Measurements from ENCODE around the gene PPP1R12A. TPM values are rescaled to one million over a fixed set of nuclear protein-coding genes. Genes with fewer than 3 reads are reported as not detected.

PPP1R12A gene
- total RNA-seq, 2 donors from 2014 or later, result 66.6 to 67.5 TPM

DNA sequence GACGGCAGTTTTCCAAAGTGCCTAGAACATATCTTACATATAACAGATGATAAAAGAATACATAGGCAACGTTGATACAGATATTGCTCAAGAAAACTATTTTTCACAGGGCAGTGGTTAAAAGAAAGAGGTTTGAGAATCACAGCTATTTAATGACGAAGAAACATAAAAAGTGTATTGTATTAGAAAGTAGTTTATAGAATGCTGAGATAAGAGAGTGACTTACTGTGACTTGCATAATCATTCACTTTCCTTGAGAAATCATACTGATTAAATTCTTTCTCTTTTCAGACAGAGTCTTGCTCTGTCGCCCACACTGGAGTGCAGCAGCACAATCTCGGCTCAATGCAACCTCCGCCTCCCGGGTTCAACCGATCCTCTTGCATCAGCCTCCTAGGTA, 57.7 kb downstream of the PPP1R12A start:
- ATAC-seq (replicated peaks in 1 of 2), result no peak
- Mint-ChIP-seq H3K27ac (no peak overlapping the region), H3K4me3 (no peak overlapping the region), H3K4me1 (ENCODE audit: low read depth) (peaks cover 50% of the 10 kb centered on the region), H3K27me3 (ENCODE audit: low read depth) (no peaks in the 10 kb centered on the region), H3K9me3 (no peaks in the 10 kb centered on the region), H3K36me3 (ENCODE audit: insufficient read depth in 2 of 2) (peaks cover 4 to 8% of the 10 kb centered on the region in 2 donors)
- DNase-seq, result no peak

DNA sequence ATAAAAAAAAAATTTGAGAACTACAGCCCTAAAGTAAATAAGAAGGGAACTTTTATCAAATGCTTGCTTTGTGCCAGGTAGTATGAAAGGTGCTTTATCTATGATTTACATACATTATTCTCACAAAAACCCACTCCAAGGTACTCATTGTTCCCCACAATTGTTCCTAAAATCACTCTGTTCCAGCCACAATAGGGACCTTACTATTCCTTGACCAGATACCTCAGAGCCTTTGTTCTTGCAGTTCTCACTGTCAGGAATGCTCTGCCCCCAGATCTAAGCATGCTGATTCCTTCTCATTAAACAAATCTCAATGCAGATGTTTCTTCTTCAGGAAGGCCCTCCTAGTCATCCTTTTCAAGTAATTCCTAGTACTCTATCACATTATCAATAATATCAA, 60.2 kb downstream of the PPP1R12A start:
- Mint-ChIP-seq H3K36me3 (ENCODE audit: insufficient read depth in 2 of 2) (peaks cover 8 to 10% of the 10 kb centered on the region in 2 donors), H3K9me3 (no peaks in the 10 kb centered on the region), H3K4me3 (no peak overlapping the region), H3K27me3 (ENCODE audit: low read depth) (no peaks in the 10 kb centered on the region), H3K27ac (no peak overlapping the region), H3K4me1 (ENCODE audit: low read depth) (peaks cover 31% of the 10 kb centered on the region)
- ATAC-seq (replicated peaks in 1 of 2) (no peak), DNase-seq (no peak)

DNA sequence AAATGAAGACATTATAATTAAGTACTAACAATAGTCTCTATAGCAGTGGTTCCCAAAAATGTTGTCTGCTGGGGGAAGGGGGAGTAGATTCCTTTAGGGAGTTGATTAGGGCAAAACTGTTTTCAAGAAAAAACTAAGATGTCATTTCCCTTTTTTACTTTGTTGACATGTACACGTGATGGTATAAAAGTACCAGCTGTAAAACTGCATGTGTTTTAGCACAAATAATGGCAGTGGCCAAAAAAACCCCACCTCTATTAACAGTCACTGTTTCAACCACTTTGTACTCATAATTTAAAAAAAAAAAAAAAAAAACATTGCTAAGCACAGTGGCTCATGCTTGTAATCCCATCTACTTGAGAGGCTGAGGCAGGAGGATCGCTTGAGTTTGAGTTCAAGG, 61.7 kb downstream of the PPP1R12A start:
- peaks cover 16% of the 10 kb centered on the region for H3K4me1 Mint-ChIP-seq (ENCODE audit: low read depth)
- no peak overlapping the region for H3K27ac Mint-ChIP-seq
- H3K4me3 Mint-ChIP-seq, result no peak overlapping the region
- no peaks in the 10 kb centered on the region for H3K27me3 Mint-ChIP-seq (ENCODE audit: low read depth)
- ATAC-seq (replicated peaks in 1 of 2) (no peak), DNase-seq (no peak)
- H3K36me3 Mint-ChIP-seq (ENCODE audit: insufficient read depth in 2 of 2), result peaks cover 11 to 18% of the 10 kb centered on the region in 2 donors
- no peaks in the 10 kb centered on the region for H3K9me3 Mint-ChIP-seq

DNA sequence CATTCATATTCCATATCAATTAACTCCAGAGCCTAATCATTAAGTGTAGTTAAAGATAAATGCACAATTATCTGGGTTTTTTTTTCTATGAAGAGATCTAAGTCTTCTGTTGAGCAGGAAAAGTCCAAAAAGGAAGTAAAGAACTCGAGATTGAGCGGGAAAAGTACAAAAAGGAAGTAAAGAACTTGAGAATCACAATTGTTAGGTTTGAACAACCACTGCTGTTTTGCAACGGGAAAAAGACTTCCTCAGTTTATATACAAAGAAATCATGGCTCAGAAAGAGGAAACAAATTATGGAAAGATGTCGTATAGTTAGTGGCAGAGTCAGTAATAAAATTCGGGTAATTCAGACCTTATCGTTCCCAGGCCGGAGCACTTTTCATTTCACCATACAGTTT, 63.3 kb downstream of the PPP1R12A start:
- Mint-ChIP-seq H3K4me1 (ENCODE audit: low read depth) (peaks cover 13% of the 10 kb centered on the region), H3K4me3 (no peak overlapping the region), H3K27ac (peak overlapping the region; percentile 50), H3K36me3 (ENCODE audit: insufficient read depth in 2 of 2) (peaks cover 20 to 26% of the 10 kb centered on the region in 2 donors), H3K9me3 (peaks cover 2% of the 10 kb centered on the region in 2 donors), H3K27me3 (ENCODE audit: low read depth) (no peaks in the 10 kb centered on the region)
- ATAC-seq (replicated peaks in 1 of 2) (no peak), DNase-seq (no peak)

DNA sequence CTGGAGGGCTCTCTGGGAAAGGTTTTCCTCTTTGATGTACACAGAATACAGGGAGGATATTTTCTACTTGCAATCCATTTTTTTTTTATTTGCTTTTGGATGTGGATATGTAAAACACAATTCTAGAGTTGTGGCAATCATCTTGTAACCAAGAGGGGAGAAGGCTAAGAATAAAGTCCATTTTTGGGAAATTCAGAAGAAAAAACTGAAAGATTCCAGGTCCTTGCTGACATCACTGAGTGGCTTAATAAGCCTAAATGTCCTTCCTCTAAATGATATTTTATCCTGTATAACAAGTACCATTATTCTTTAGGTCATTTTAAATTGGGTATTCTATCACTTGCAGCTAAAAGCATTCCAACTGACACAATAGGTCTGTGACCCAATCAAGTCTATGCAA, 64.0 kb downstream of the PPP1R12A start:
- Mint-ChIP-seq H3K4me3 (no peak overlapping the region), H3K9me3 (peaks cover 2 to 6% of the 10 kb centered on the region in 2 donors), H3K36me3 (ENCODE audit: insufficient read depth in 2 of 2) (peaks cover 21 to 33% of the 10 kb centered on the region in 2 donors), H3K27ac (no peak overlapping the region), H3K4me1 (ENCODE audit: low read depth) (peaks cover 11% of the 10 kb centered on the region), H3K27me3 (ENCODE audit: low read depth) (no peaks in the 10 kb centered on the region)
- DNase-seq (no peak), ATAC-seq (replicated peaks in 1 of 2) (no peak)

DNA sequence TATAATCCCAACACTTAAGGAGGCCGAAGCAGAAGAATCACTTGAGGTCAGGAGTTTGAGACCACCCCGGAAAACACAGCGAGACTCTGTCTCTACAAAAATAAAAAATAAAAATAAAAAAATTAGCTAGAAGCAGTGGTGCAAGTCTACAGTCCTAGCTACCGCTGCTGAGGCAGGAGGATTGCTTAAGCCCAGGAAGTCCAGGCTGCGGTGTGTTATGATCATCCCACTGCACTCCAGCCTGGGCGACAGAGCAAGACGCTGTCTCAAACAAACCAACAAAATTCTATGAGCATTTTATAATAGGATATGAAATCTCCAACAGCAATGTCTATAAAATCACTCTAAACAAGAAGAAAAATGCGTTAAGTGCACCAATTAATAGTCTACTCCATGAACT, 75.3 kb downstream of the PPP1R12A start:
- Mint-ChIP-seq H3K36me3 (ENCODE audit: insufficient read depth in 2 of 2) (peaks cover 25 to 44% of the 10 kb centered on the region in 2 donors), H3K4me1 (ENCODE audit: low read depth) (peaks cover 10% of the 10 kb centered on the region), H3K9me3 (peaks cover 9 to 10% of the 10 kb centered on the region in 2 donors), H3K4me3 (no peak overlapping the region), H3K27ac (no peak overlapping the region), H3K27me3 (ENCODE audit: low read depth) (no peaks in the 10 kb centered on the region)
- DNase-seq (no peak), ATAC-seq (replicated peaks in 1 of 2) (no peak)

DNA sequence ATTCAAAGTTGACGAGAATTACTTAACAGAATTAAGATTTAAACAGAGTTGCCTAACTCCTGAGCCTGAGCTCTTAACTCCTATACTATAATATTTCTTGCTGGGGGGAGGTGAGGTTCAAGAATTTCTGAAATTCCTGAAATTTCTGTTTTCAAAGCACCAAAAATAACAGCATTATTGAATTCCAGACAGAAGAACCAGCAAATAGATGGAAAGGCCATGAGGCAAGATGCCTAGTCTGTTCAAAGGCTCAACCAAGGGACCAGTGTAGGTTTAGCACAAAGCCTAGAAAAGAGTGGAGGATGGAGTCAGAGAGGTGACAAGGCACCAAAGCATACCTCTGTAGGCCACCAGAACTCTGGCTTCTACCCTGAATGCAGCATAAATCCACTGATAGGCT, 76.4 kb downstream of the PPP1R12A start:
- Mint-ChIP-seq H3K4me3 (no peak overlapping the region), H3K9me3 (peaks cover 9 to 13% of the 10 kb centered on the region in 2 donors), H3K27ac (no peak overlapping the region), H3K4me1 (ENCODE audit: low read depth) (no peaks in the 10 kb centered on the region), H3K36me3 (ENCODE audit: insufficient read depth in 2 of 2) (peaks cover 19 to 36% of the 10 kb centered on the region in 2 donors), H3K27me3 (ENCODE audit: low read depth) (no peaks in the 10 kb centered on the region)
- ATAC-seq (replicated peaks in 1 of 2) (no peak), DNase-seq (no peak)

DNA sequence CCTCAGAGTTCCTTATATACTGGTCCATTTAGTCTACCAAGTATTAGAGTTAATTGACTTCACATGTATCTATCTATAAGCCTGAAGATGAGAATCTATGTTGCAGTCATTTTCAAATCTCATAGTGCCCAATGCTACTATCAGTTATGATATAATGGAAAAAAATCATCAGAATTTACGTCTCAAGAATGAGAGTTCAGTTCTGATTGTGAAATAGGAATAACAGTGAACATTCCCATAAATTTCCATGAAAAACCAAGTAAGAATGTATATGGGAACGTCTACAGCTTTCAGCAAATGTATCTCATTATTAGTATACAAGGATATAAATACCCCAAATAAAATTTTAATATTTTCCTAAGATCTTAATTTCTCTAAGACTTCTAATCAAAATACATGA, 77.2 kb downstream of the PPP1R12A start:
- no peak for ATAC-seq (replicated peaks in 1 of 2)
- peaks cover 7 to 9% of the 10 kb centered on the region in 2 donors for H3K9me3 Mint-ChIP-seq
- H3K36me3 Mint-ChIP-seq (ENCODE audit: insufficient read depth in 2 of 2), result peaks cover 15 to 35% of the 10 kb centered on the region in 2 donors
- H3K4me1 Mint-ChIP-seq (ENCODE audit: low read depth), result no peaks in the 10 kb centered on the region
- no peak overlapping the region for H3K27ac Mint-ChIP-seq
- H3K4me3 Mint-ChIP-seq, result no peak overlapping the region
- no peak for DNase-seq
- H3K27me3 Mint-ChIP-seq (ENCODE audit: low read depth), result no peaks in the 10 kb centered on the region

DNA sequence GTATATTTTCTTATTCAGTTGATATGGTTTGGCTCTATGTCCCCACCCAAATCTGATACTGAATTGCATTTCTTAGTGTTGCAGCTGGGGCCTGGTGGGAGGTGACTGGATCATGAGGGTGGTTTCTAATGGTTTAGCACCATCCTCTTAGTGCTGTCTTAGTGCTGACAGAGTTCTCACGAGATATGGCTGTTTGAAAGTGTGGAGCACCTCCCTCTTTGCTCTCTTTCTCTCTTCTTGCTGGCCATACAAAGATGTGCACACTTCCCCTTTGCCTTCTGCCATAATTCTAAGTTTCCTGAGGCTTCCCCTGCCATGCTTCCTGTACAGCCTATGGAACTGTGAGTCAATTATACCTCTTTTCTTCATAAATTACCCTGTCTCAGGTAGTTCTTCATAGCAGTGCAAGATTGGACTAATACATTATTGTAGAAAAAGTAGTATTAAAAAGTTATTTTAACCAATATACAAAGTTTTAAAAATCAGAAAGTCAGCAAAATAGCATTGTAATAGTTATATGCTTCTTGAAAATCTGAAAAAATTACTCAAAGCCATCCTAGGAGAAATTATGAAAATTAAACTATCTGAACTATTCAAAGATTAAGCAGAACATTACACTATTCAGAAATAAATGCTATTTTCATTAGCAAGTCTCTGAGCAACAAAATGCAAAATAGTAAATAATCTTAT, 84.1 kb downstream of the PPP1R12A start:
- Mint-ChIP-seq H3K4me3 (no peak overlapping the region), H3K27ac (no peak overlapping the region), H3K9me3 (peaks cover 2 to 4% of the 10 kb centered on the region in 2 donors), H3K4me1 (ENCODE audit: low read depth) (peaks cover 19% of the 10 kb centered on the region), H3K36me3 (ENCODE audit: insufficient read depth in 2 of 2) (peaks cover 4 to 20% of the 10 kb centered on the region in 2 donors), H3K27me3 (ENCODE audit: low read depth) (no peaks in the 10 kb centered on the region)
- no peak for DNase-seq
- ATAC-seq (replicated peaks in 1 of 2), result no peak

DNA sequence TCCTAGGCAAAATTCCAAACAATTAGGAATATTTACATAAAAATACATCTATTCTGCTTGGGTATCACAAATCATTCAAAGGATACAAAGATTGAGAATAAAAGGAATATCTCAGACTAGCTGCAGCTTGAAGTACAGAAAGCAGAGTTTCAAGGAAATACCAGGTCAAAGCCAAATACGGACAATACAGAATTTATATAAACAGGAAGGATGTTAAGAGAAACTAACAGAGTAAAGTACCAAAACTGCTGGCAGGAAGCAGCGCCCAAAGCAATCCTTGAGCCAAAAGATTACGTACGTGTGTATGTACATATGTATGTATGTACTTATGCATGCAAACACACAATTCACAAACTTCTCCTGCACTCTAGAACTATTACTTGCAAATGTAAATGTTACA, 86.6 kb downstream of the PPP1R12A start:
- H3K36me3 Mint-ChIP-seq (ENCODE audit: insufficient read depth in 2 of 2), result peaks cover 12 to 26% of the 10 kb centered on the region in 2 donors
- no peak for DNase-seq

DNA sequence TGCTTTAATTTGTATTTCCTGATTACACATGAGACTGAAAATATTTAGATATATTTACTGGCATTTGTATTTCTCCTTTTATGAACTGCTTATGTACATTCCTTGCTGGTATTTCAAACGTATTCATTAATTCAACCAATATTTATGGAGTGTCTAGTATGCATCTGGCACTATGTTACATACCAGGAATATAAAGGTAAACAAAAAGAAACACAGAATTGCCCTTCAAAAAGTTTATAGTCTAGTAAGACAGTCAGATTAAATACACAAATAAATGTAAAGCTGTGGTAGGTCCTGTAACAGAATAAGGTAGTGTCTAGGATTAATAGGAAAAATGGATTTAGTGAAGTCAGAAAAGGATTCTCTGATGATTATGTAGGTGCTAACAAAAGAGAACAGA, 87.5 kb downstream of the PPP1R12A start:
- H3K4me1 Mint-ChIP-seq (ENCODE audit: low read depth), result peaks cover 36% of the 10 kb centered on the region
- H3K9me3 Mint-ChIP-seq, result peaks cover 2 to 4% of the 10 kb centered on the region in 2 donors
- H3K27ac Mint-ChIP-seq, result peak overlapping the region; percentile 72
- no peak overlapping the region for H3K4me3 Mint-ChIP-seq
- no peak for ATAC-seq (replicated peaks in 1 of 2)
- no peaks in the 10 kb centered on the region for H3K27me3 Mint-ChIP-seq (ENCODE audit: low read depth)
- no peak for DNase-seq
- peaks cover 12 to 25% of the 10 kb centered on the region in 2 donors for H3K36me3 Mint-ChIP-seq (ENCODE audit: insufficient read depth in 2 of 2)

More for the DNA sequence above, 86.6 kb downstream of the PPP1R12A start:
- Mint-ChIP-seq H3K9me3 (peaks cover 2 to 4% of the 10 kb centered on the region in 2 donors), H3K27me3 (ENCODE audit: low read depth) (no peaks in the 10 kb centered on the region), H3K4me1 (ENCODE audit: low read depth) (peaks cover 30% of the 10 kb centered on the region), H3K27ac (no peak overlapping the region), H3K4me3 (peak overlapping the region in 1 of 2 donors; percentile 24)
- ATAC-seq (replicated peaks in 1 of 2), result no peak

DNA sequence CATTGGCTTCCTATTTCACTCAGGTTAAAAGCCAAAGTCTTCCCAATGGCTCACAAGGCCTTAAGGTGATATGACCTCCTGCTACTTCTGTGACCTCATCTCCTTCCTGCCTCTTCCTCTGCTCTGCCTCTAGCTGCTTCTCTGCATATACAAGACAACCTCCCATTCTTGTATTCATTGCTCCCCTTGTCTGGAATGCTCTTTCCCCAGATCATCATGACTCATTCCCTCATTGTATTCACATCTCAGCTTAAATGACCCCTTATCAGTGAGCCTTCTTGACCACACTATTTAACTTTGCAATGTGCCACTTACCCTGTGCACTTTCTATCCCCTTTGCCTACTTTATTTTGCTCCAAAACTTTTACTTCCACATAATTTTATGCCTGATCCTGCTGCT, 90.2 kb downstream of the PPP1R12A start:
- Mint-ChIP-seq H3K36me3 (ENCODE audit: insufficient read depth in 2 of 2) (peaks cover 16 to 40% of the 10 kb centered on the region in 2 donors), H3K4me1 (ENCODE audit: low read depth) (peaks cover 22% of the 10 kb centered on the region), H3K27me3 (ENCODE audit: low read depth) (no peaks in the 10 kb centered on the region), H3K4me3 (no peak overlapping the region), H3K27ac (peak overlapping the region; percentile 48), H3K9me3 (peaks cover 7 to 8% of the 10 kb centered on the region in 2 donors)
- DNase-seq, result no peak
- ATAC-seq (replicated peaks in 1 of 2), result no peak

DNA sequence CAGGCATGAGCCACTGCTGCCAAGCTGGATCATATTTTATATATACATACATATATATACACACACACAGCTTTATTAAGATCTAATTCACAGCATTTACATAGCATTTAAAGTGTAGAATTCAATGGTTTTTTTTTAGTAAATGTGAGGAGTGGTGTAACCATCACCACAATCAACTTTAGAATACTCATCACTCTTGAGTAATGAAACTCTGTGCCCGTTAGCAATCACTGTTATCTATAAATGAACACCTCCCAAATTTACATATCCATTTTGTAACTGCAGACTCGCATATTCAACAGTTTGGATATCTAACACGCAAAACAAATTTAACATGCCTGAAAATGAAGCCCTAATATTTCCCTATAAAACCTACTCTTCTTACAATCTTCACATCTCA, 90.9 kb downstream of the PPP1R12A start:
- no peak overlapping the region for H3K4me3 Mint-ChIP-seq
- DNase-seq (no peak), ATAC-seq (replicated peaks in 1 of 2) (no peak)
- no peak overlapping the region for H3K27ac Mint-ChIP-seq
- peaks cover 23 to 47% of the 10 kb centered on the region in 2 donors for H3K36me3 Mint-ChIP-seq (ENCODE audit: insufficient read depth in 2 of 2)
- no peaks in the 10 kb centered on the region for H3K27me3 Mint-ChIP-seq (ENCODE audit: low read depth)
- H3K4me1 Mint-ChIP-seq (ENCODE audit: low read depth), result peaks cover 22% of the 10 kb centered on the region
- peaks cover 10 to 11% of the 10 kb centered on the region in 2 donors for H3K9me3 Mint-ChIP-seq

DNA sequence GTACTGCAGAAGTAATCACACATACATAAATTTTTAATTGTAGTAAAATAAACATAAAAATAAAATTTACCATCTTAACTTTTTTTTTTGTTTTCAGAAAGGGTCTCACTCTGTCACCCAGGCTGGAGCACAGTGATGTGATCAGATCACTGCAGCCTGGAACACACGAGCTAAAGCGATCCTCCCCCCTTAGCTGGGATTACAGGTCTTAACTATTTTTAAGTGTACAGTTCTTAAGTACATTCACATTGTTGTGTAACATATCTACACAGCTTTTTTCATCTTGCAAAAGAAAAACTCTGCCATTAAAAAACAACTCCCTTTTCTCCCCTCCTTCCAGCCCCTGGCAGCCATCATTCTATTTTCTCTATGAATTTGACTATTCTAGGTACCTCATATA, 92.3 kb downstream of the PPP1R12A start:
- Mint-ChIP-seq H3K4me1 (ENCODE audit: low read depth) (peaks cover 17% of the 10 kb centered on the region), H3K27me3 (ENCODE audit: low read depth) (no peaks in the 10 kb centered on the region), H3K4me3 (no peak overlapping the region)

More for the DNA sequence above, 92.3 kb downstream of the PPP1R12A start:
- H3K36me3 Mint-ChIP-seq (ENCODE audit: insufficient read depth in 2 of 2), result peaks cover 31 to 57% of the 10 kb centered on the region in 2 donors
- ATAC-seq (replicated peaks in 1 of 2) (no peak), DNase-seq (no peak)
- H3K9me3 Mint-ChIP-seq, result peaks cover 10 to 16% of the 10 kb centered on the region in 2 donors
- H3K27ac Mint-ChIP-seq, result peak overlapping the region; percentile 30
